Measurements from ENCODE around the gene FAM181A. TPM values are rescaled to one million over a fixed set of nuclear protein-coding genes. Genes with fewer than 3 reads are reported as not detected.

Gene FAM181A
- total RNA-seq, 1 donor from 2014 or later = not detected

GRCh38 chr14:93903342-93904184, 23.6 kb upstream of the FAM181A start:
- no peak for DNase-seq (ENCODE audit: low read depth in 2 of 2)

- DNase-seq (ENCODE audit: low read depth in 2 of 2) = peak in 1 of 2 donors; percentile 5
Observed at GRCh38 chr14:93905623-93906022, 21.5 kb upstream of the FAM181A start.

- peak; percentile 13 to 44 for DNase-seq (ENCODE audit: low read depth in 2 of 2)
Observed at GRCh38 chr14:93906341-93907329, 20.5 kb upstream of the FAM181A start.

GRCh38 chr14:93909429-93910128, 17.6 kb upstream of the FAM181A start:
- DNase-seq (ENCODE audit: low read depth in 2 of 2) = no peak

- no peak for DNase-seq (ENCODE audit: low read depth in 2 of 2)
Observed at GRCh38 chr14:93911975-93912615, 15.0 kb upstream of the FAM181A start.

GRCh38 chr14:93912782-93913181, 14.4 kb upstream of the FAM181A start:
- DNase-seq (ENCODE audit: low read depth in 2 of 2) = no peak

GRCh38 chr14:93914278-93914677, 12.9 kb upstream of the FAM181A start:
- no peak for DNase-seq (ENCODE audit: low read depth in 2 of 2)

GRCh38 chr14:93915070-93915705, 12.0 kb upstream of the FAM181A start:
- no peak for DNase-seq (ENCODE audit: low read depth in 2 of 2)

GRCh38 chr14:93915800-93916199, 11.3 kb upstream of the FAM181A start:
- no peak for DNase-seq (ENCODE audit: low read depth in 2 of 2)

- no peak for DNase-seq (ENCODE audit: low read depth in 2 of 2)
Observed at GRCh38 chr14:93916498-93916897, 10.6 kb upstream of the FAM181A start.

GRCh38 chr14:93917141-93917540, 10.0 kb upstream of the FAM181A start:
- DNase-seq (ENCODE audit: low read depth in 2 of 2) = no peak

- DNase-seq (ENCODE audit: low read depth in 2 of 2) = no peak
Observed at GRCh38 chr14:93921001-93921806, 5.9 kb upstream of the FAM181A start.

- DNase-seq (ENCODE audit: low read depth in 2 of 2) = no peak
Observed at GRCh38 chr14:93923626-93924025, 3.5 kb upstream of the FAM181A start.

- no peak for DNase-seq (ENCODE audit: low read depth in 2 of 2)
Observed at GRCh38 chr14:93924592-93925355, 2.4 kb upstream of the FAM181A start.

GRCh38 chr14:93925374-93925895, 1.7 kb upstream of the FAM181A start:
- DNase-seq (ENCODE audit: low read depth in 2 of 2) = no peak

GRCh38 chr14:93926245-93926872, 785 bp upstream of the FAM181A start:
- no peak for DNase-seq (ENCODE audit: low read depth in 2 of 2)

GRCh38 chr14:93927800-93928145, 629 bp downstream of the FAM181A start:
- no peak for DNase-seq (ENCODE audit: low read depth in 2 of 2)
